Femur (tissue), 1 donor: ENCODE measurements around the gene DOCK4.
A peak's percentile ranks its signal among the peaks of the same experiment; 100 is the strongest.

Source experiments
- DNase-seq: peaks from one replicate; pipeline ENCODE4 v3.0.0-alpha.2; 2017

DOCK4 gene

GRCh38 chr7:112160130-112160770 lies 45.9 kb downstream of the DOCK4 start:
- DNase-seq: no peak

GRCh38 chr7:112159351-112159750 lies 46.8 kb downstream of the DOCK4 start:
- DNase-seq: no peak

DNA sequence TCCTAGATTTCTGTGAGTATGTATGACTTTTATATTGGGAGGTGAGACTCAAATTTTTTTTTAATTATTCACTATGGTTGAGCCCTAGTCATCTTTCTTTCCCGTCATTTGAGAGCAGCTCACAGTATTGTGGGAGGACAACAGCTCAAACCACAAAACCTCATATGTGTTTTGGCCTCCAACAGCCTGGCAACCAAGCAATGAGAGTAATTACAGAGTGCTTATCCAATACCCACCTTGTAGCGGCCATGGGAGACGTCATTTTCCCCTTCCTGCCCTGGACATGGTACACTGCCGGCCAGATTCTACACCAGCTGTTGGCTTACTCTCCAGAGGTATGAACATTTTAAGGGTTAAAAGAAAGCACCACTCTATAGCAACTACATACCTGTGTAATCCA lies 49.1 kb downstream of the DOCK4 start:
- peak; percentile 55 for DNase-seq

DNA sequence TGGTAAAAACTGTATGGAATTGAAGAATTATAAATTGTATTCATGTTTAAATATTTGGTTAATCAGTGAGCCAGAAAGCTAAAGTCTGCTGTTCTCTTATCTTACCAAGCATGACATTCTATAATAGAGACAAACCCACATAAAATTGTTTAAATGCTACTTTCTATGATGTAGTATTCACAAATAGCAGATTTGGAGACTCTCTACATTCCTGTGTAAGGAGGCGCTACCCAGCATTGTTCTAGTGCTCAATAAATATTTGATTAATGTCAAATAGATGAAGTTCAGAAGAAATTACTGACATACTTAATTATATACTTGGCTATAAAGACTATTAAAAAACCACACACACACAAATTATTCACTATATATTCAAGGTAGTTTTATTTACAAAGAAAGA lies 49.8 kb downstream of the DOCK4 start:
- DNase-seq: no peak

DNA sequence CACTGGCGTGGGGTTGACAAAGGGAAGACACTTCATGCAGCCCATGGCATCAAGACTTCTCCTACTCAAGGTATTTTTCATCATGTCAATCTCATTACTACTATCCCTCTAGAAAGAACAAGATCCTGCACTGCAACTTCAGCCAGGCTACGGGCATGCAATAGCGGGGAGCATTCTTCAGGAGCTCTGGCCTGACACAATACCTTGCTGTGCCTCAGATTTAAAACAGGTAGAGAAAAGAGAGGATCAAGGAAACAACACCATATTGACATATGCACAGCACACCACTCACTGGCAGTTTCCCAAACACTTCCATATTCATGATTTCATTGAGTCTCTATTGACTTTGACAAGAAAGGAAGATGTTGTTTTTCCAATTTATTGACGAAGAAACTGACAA lies 51.5 kb downstream of the DOCK4 start:
- no peak for DNase-seq

GRCh38 chr7:112152186-112152585 lies 54.0 kb downstream of the DOCK4 start:
- no peak for DNase-seq

- no peak for DNase-seq
Measured at GRCh38 chr7:112150823-112151641, 55.2 kb downstream of the DOCK4 start.

- DNase-seq: no peak
Measured at GRCh38 chr7:112149734-112150133, 56.5 kb downstream of the DOCK4 start.

DNA sequence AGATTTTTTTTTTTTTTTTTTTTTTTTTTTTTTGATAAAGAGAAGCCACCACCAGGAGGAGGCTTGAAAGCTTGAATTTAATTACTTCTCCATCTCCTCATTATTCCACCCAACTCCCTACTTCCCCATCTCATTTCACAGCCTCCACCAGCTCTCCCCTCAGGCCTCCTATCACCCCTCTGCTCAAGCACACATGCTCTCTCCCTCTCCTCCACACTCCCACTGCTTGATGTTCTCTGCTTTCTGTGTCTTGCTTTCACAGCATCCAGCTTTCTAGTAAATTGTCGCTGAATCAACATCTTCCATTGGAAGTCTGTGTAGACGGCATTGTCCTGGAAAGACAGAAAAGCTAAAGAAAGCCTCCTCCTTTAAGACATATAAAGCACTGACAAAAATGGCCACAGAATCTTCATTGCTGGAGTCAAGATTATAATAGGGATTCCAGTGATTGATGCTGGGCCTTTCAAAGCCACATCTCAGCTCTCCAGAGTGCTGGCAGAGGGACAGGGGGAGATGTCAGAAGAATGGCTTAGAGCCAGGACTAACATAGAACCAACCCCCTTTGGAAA lies 58.3 kb downstream of the DOCK4 start:
- no peak for DNase-seq

GRCh38 chr7:112145206-112145605 lies 61.0 kb downstream of the DOCK4 start:
- no peak for DNase-seq

DNA sequence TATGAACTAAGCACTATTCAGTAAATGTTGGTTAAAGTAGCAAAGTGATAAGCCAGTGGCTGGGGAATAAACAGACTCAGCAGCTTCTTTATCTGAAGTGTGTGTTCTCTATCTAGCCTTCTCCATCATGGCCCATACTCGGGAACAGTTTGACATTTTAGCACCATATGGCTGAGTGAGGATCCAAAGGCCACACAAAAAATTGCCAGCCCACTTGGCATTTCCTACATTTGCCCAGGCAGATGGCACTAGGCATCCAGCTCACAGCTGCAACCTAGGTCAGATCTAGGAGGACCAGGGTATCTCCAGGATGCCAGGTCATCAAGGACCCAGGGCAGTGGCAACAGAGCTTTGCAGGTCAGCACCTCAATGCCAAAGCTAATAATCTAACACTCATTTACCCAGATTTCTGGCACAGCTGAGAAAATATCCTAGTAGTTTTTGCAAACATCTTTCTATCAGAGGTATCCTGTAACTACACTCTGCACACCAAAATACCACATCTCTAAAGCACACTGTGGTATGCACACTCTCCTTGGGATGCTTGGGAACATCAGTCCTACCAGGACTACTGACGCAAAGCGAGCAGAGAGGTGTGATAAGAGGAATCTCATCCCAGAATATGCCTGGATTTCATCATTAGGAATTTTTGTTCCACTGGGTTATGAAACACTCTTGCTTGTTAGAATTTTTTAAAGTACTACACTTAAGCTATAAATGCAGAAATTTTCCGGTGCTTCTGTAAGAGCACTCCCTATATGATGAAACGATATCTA lies 61.7 kb downstream of the DOCK4 start:
- DNase-seq: no peak

GRCh38 chr7:112143582-112143981 lies 62.6 kb downstream of the DOCK4 start:
- peak; percentile 81 for DNase-seq

DNA sequence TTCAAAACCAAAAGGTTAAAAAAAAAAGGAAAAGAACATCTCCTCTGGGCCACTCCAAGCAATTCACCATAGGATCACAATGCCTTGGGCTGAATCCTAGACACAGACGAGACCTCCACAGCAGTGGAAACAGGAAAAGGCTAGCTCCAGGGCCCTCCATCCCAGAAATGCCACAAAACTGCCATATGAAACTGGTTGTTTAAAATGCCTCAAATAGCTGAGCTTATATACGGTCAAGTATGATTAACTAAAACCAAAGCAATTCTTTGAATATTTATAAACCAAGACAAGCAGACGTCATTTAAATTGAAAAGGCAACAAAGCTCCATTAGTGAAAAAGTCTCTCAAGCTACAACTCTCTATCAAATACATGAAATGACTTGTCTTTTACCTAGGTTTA lies 63.1 kb downstream of the DOCK4 start:
- peak; percentile 46 for DNase-seq

GRCh38 chr7:112140600-112140999 lies 65.6 kb downstream of the DOCK4 start:
- DNase-seq: no peak

DNA sequence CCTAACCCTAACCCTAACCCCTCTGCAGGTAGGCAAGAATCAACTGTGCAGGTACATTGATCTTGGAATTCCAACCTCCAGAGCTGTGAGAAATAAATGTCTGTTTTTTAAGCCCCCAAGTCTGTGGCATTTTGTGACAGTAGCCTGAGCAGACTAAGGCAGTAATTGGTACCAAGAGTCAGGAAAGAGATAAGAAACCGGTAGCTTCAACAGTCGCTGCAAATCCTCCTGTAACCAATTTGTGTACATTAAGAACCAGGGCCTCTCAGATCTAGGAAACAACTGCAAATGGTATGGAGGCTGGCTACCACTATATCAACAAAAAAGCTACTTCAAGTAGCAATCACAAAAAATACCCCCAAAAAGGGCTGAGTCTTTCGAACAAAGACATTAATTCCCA lies 67.3 kb downstream of the DOCK4 start:
- no peak for DNase-seq

DNA sequence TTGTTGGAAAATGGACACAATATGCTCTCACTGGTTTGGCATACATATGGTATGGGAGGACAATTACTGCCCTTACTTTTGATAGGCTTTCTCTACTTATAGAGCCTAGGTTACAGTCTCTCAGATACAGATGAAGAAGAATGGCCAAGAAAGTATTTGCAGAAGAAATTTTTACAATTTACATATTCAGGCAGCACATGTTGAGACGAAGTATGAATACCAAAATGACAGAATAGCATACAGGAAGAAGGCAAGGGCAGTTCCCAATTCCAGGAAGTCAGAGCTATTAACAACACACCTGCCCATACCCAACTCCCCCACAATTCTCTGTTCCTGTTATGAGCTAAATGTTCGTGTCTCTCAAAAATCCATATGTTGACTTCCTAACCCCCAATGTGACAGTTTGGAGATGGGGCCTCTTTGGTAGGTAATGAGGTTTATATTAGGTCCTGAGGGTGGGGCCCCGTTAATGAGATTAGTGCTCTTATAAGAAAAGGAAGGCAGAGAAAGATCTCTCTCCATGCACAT lies 67.8 kb downstream of the DOCK4 start:
- no peak for DNase-seq

DNA sequence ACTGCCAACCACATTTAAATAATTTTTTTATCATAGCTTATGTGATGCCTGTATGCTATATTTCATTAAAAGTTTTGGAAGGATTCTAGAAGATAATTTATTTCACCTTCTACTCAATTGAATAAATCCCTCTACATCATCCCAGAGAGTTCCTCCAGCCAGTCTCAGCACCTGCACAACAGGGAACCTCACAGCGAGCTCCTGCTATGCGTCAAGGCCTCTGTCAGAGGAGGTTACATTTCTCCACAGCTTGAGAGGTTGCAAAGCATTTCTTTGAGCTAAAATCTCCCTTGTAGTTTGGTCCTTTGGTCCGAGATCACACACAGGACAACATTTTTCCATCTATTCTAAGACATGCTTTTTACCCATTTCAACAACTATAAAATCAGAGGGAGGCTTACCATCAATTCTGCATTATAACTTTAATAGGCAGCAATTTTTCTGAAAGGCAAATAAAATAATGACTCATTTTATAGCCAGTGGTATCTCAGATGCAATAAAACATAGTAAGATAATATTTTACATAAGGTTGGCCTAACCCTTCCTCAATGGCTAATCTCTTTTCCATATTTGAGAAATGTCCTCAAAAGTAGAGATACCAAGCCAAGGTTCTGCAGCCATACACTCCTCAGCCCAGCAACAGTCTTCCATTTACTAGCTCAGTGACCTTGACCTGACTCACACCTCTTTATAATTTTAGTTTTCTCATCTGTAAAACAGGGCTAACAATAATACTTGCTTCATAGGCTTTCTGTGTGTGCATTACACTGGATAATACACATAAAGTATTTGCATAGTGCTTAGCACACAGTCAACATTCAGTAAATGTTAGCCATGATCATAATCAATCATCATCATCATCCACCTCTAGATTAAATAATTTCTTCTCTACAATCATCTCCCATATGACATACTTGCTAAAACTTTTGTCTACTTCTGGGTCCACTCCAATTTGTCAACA lies 68.8 kb downstream of the DOCK4 start:
- DNase-seq: no peak

DNA sequence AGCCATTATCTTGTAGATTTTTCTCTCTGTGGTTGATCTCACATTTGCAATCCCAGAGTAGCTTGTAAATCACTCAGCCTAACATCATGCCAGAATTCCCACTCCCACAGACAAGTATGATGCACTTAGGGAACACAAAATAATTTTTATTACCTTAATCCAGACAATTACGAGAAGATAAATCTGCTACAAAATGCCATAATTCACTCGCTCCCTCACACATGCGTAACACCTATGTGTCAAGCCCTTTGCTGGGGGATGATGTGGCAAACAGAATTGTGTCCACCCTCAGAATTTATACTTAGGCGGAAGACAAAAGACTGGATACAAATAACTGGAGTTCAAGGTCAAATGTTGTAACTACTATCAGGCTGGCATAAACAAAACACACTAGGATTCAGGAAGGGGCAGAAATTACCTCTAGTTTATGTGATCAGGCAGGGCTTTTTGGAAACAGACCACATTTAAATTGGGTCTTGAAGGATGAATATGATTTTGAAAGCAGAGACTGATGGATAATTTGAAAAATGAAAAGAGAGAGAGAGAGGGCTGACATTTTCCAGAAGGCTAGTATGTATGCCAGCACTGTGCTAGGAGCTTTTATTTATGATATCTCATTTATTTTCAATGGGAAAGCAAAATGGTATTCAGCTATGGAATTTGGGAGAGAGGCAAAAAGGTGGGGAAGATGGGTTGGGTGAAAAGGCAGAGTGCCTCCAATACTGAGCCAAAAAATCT lies 69.8 kb downstream of the DOCK4 start:
- DNase-seq: no peak

DNA sequence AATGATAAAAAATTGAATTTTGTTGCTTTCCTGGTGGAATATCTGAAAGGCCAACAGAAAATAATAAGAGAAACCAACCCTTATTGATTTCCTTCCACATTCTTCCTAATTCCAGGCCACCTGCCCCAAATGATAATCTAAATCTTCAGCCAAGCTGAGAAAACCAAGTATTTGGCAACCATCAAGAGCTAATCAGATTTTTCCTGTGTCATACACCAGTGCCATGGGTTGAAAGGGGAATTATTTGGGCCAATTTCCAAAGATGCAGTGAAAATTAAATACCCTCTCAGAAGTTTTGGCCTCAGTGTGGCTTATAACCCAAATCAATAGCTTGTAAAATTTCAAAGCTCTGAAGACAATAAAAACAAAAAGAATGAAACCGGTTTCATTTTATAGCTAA lies 70.4 kb downstream of the DOCK4 start:
- no peak for DNase-seq

DNA sequence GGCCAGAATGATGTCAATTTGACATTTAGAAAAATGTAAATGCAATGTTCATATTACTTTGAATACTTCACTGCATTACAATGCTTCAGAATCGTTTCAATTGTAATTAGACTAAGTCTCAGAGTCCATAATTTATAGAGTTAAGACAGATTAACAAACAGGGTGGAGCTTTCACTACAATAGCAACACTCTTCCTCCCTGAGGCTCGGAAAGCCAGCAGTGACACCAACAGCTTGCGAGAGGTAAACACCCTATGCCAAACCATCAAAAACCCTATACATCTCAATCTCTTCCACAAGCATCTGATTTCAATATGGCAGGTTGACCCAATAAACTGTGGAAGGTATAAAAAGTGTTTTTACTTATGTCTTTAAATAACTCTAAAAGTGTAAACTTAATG lies 72.2 kb downstream of the DOCK4 start:
- no peak for DNase-seq

DNA sequence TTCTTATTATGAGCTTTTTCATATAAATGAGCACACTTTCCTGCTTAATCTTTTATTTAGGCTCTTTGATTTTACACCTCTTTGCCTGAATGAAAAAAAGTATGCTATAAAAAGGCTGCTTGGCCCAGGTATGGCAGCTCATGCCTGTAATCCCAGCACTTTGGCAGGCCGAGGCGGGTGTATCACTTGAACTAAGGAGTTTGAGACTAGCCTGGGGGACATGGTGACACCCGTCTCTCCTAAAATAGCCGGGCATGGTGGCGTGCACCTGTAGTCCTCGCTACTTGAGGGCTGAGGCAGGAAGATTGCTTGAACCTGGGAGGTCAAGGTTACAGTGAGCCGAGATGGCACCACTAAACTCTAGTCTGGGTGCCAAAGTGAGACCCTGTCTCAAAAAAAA lies 72.9 kb downstream of the DOCK4 start:
- no peak for DNase-seq
